HepG2 (cell line): ENCODE measurements around the gene PLOD3. TPM values are rescaled to one million over a fixed set of nuclear protein-coding genes. Genes with fewer than 3 reads are reported as not detected.
A peak's percentile ranks its signal among the peaks of the same experiment; 100 is the strongest.

ENCODE experiments used
- ELF1 ChIP-seq: sonication (generic); formaldehyde crosslinking; IDR thresholded peaks from 2 replicates; pipeline ENCODE4 v1.4.0; 2020; ENCODE audit warnings: missing genetic modification reagents
- FOXA1 ChIP-seq, 2 experiments: fragments of 450-650 bp in 1 of 2; sonication (generic) in 1 of 2; formaldehyde crosslinking in 1 of 2; IDR thresholded peaks; 2 replicates each; pipeline versions ENCODE4 v1.4.0 to v1.6.1; 2016 to 2020; ENCODE audit warnings: missing genetic modification reagents in 1 of 2
- FOXO4 ChIP-seq: sonication (generic); formaldehyde crosslinking; conservative IDR thresholded peaks from 2 replicates; pipeline ENCODE4 v1.8.1; 2023; ENCODE audit warnings: missing genetic modification reagents
- HDAC1 ChIP-seq: sonication (generic); formaldehyde crosslinking; IDR thresholded peaks from 2 replicates; pipeline ENCODE4 v1.5.1; 2020; ENCODE audit warnings: mild to moderate bottlenecking, missing genetic modification reagents
- IKZF1 ChIP-seq: fragments of 450-650 bp; IDR thresholded peaks from 2 replicates; pipeline ENCODE4 v1.7.1; 2016
- MYPOP ChIP-seq: sonication (generic); formaldehyde crosslinking; IDR thresholded peaks from 2 replicates; pipeline ENCODE4 v1.8.1; 2023; ENCODE audit warnings: mild to moderate bottlenecking, moderate library complexity, missing genetic modification reagents
- NFKB2 ChIP-seq: sonication (generic); formaldehyde crosslinking; IDR thresholded peaks from 2 replicates; pipeline ENCODE4 v1.4.0; 2020; ENCODE audit warnings: missing genetic modification reagents, borderline replicate concordance
- PPARG ChIP-seq: conservative IDR thresholded peaks from 2 replicates; pipeline ENCODE4 v1.6.1; 2016; ENCODE audit warnings: missing biosample characterization, missing genetic modification reagents
- PRDM15 ChIP-seq: sonication (generic); formaldehyde crosslinking; IDR thresholded peaks from 2 replicates; pipeline ENCODE4 v1.4.0; 2020; ENCODE audit warnings: missing genetic modification reagents
- REST ChIP-seq, 2 experiments: IDR thresholded peaks; 2 replicates each; pipeline ENCODE4 v1.6.1; 2011 to 2012; ENCODE audit warnings: low read length in 2 of 2, borderline replicate concordance in 1 of 2, low read depth in 1 of 2, mild to moderate bottlenecking in 1 of 2, moderate library complexity in 1 of 2
- RORA ChIP-seq: sonication (generic); formaldehyde crosslinking; IDR thresholded peaks from 2 replicates; pipeline ENCODE4 v1.5.0; 2020; ENCODE audit warnings: mild to moderate bottlenecking, missing genetic modification reagents, moderate library complexity
- SKI ChIP-seq: fragments of 450-650 bp; IDR thresholded peaks from one replicate; pipeline ENCODE4 v1.6.1; 2018; ENCODE audit warnings: mild to moderate bottlenecking; ENCODE audit not compliant: partially characterized antibody
- TFDP2 ChIP-seq: sonication (generic); formaldehyde crosslinking; IDR thresholded peaks from 2 replicates; pipeline ENCODE4 v1.4.0; 2020; ENCODE audit warnings: missing genetic modification reagents
- ZBTB20 ChIP-seq: sonication (generic); formaldehyde crosslinking; IDR thresholded peaks from 2 replicates; pipeline ENCODE4 v1.8.1; 2023; ENCODE audit warnings: missing genetic modification reagents, low read depth, mild to moderate bottlenecking, borderline replicate concordance
- ZFP41 ChIP-seq: sonication (generic); formaldehyde crosslinking; IDR thresholded peaks from 2 replicates; pipeline ENCODE4 v1.4.0; 2020; ENCODE audit warnings: mild to moderate bottlenecking, missing genetic modification reagents, borderline replicate concordance
- ZNF678 ChIP-seq: sonication (generic); formaldehyde crosslinking; IDR thresholded peaks from 2 replicates; pipeline ENCODE4 v1.4.0; 2020; ENCODE audit warnings: mild to moderate bottlenecking, missing genetic modification reagents
- ZNF724P ChIP-seq: sonication (generic); formaldehyde crosslinking; IDR thresholded peaks from 2 replicates; pipeline ENCODE4 v1.8.0; 2022; ENCODE audit warnings: missing genetic modification reagents, borderline replicate concordance
- polyA plus RNA-seq, 8 experiments: library from polyadenylated mRNA; depleted of rRNA in 3 of 8; stranded (reverse) in 7 of 8; unstranded in 1 of 8; fragments of >200 nt; fragmentation: Illumina TruSeq in 4 of 8; extraction: Trizol in 4 of 8; gene quantifications; 2 replicates each; pipeline versions ENCODE4 v1.2.1 to v1.2.3, GENCODE V29; 2011 to 2016; ENCODE audit warnings: low read depth in 4 of 8, missing spikeins in 1 of 8, mixed read lengths in 1 of 8; ENCODE audit not compliant: insufficient read depth in 1 of 8
- total RNA-seq, 5 experiments: library from RNA; depleted of rRNA; stranded (reverse); fragments of >200 nt; fragmentation: Illumina TruSeq; extraction: Trizol; gene quantifications; 2 replicates each; pipeline ENCODE4 v1.2.3, GENCODE V29; 2016; ENCODE audit warnings: low read depth in 1 of 5

Gene PLOD3
- total and polyA plus RNA-seq, 2 of the 13 experiments (the other 11 are each of a cell fraction or from before 2014, with no cell fraction given) = 65.8 to 67.4 TPM

GRCh38 chr7:101244375-101245146 is 27.2 kb upstream of the PLOD3 start, which contains the start of gene FIS1 (continued):
- TF ChIP-seq REST (IDR thresholded peaks at IDR 0.05; ENCODE audit: borderline replicate concordance in 1 of 2, low read depth in 1 of 2, low read length in 2 of 2) (no peak), NFKB2 (CRISPR knock-in tag) (peak; percentile 25; the same call in 1 of the 2 replicates), MYPOP (CRISPR knock-in tag) (peak; percentile 82; the same call in 1 of the 2 replicates), TFDP2 (CRISPR knock-in tag) (peak; percentile 61), FOXA1 (IDR thresholded peaks at IDR 0.05) (0 out of 2 replicates have a peak, but pooled peaks have one; percentile 7), FOXA1 (CRISPR knock-in tag; IDR thresholded peaks at IDR 0.05) (peak; percentile 94), HDAC1 (CRISPR knock-in tag) (peak; percentile 75), IKZF1 (no peak), ZFP41 (peak; percentile 71; the same call in 1 of the 2 replicates), PPARG (CRISPR knock-in tag) (no peak), ELF1 (CRISPR knock-in tag) (peak; percentile 88), PRDM15 (CRISPR knock-in tag) (0 out of 2 replicates have a peak, but pooled peaks have one; percentile 7), ZNF724P (CRISPR knock-in tag) (0 out of 2 replicates have a peak, but pooled peaks have one; percentile 23), ZBTB20 (CRISPR knock-in tag) (0 out of 2 replicates have a peak, but pooled peaks have one; percentile 29), SKI (no peak), ZNF678 (CRISPR knock-in tag) (no peak), FOXO4 (CRISPR knock-in tag) (no peak), RORA (CRISPR knock-in tag) (no peak)
